ENCODE data around the gene BAZ1B. TPM values are rescaled to one million over a fixed set of nuclear protein-coding genes. Genes with fewer than 3 reads are reported as not detected.

The BAZ1B gene
- total and polyA plus RNA-seq, 2 of the 4 experiments (the other 2 are of a cell fraction): 20.2 to 45.0 TPM

GRCh38 chr7:73452999-73453635, 69.0 kb downstream of the BAZ1B start:
- CTCF ChIA-PET: interaction anchor here (0.9 kb wide), 1 partner anchor 127 kb away, joined by 3 read pairs; no protein-coding TSS in a partner anchor
- no peak overlapping the region for H3K4me3 ChIP-seq (ENCODE audit: insufficient read depth, low read depth, low read length)
- no peak overlapping the region for H2AK5ac ChIP-seq (ENCODE audit: low read depth, low read length)
- H3K36me3 ChIP-seq (ENCODE audit: control insufficient read depth, insufficient read depth, low read length): peaks cover 43% of the 10 kb centered on the region
- H2AFZ ChIP-seq (replicated peaks; ENCODE audit: low read length, poor library complexity): no peak overlapping the region
- no peak overlapping the region for H3K23ac ChIP-seq (ENCODE audit: low read depth, low read length)
- no peaks in the 10 kb centered on the region for H3K27me3 ChIP-seq (ENCODE audit: control insufficient read depth, insufficient read depth, low read length)
- peaks cover 17% of the 10 kb centered on the region for H3K4me1 ChIP-seq (ENCODE audit: control insufficient read depth, insufficient read depth, low read length)
- H3K18ac ChIP-seq (ENCODE audit: low read depth, low read length): no peak overlapping the region
- no peak overlapping the region for H4K5ac ChIP-seq (ENCODE audit: low read depth, low read length)
- TF ChIP-seq POLR2A (IDR thresholded peaks at IDR 0.05; ENCODE audit: low read depth, low read length) (no peak), NFE2L2 (IDR thresholded peaks at IDR 0.05; ENCODE audit: low read depth, low read length) (no peak), MAZ (IDR thresholded peaks at IDR 0.05; ENCODE audit: borderline replicate concordance, low read depth, low read length) (no peak), BHLHE40 (IDR thresholded peaks at IDR 0.05; ENCODE audit: low read depth, low read length) (no peak), ELK1 (IDR thresholded peaks at IDR 0.05; ENCODE audit: borderline replicate concordance, low read depth, low read length) (no peak), SMC3 (IDR thresholded peaks at IDR 0.05; ENCODE audit: low read depth, low read length) (no peak), RFX5 (IDR thresholded peaks at IDR 0.05; ENCODE audit: low read depth, low read length) (no peak), RCOR1 (IDR thresholded peaks at IDR 0.05; ENCODE audit: insufficient replicate concordance, low read length) (no peak), RAD21 (IDR thresholded peaks at IDR 0.05; ENCODE audit: low read length) (no peak), CHD1 (IDR thresholded peaks at IDR 0.05; ENCODE audit: low read depth, low read length) (no peak), FOS (IDR thresholded peaks at IDR 0.05; ENCODE audit: low read depth, low read length) (no peak)
- H3K9me1 ChIP-seq (ENCODE audit: insufficient read depth, low read length): no peaks in the 10 kb centered on the region
- no peak overlapping the region for H2BK15ac ChIP-seq (ENCODE audit: low read depth, low read length)
- H3K14ac ChIP-seq (replicated peaks; ENCODE audit: low read depth, low read length): no peak overlapping the region
- peak overlapping the region; percentile 26; the same call in 1 of the 2 replicates for H3K27ac ChIP-seq (ENCODE audit: insufficient read depth, low read length)
- WGBS, 2 experiments (ENCODE audit: extremely low coverage in 2 of 2, insufficient read length in 1 of 2): 10% methylated on average over 1 of the region's 2 CpGs; no CpG with 5 or more reads in 1 of the 2 experiments
- no peak overlapping the region for H2BK5ac ChIP-seq (ENCODE audit: low read depth, low read length, poor library complexity, severe bottlenecking)
- ATAC-seq (ENCODE audit: low read depth) (no peak), DNase-seq (no peak)
- no peak overlapping the region for H4K8ac ChIP-seq (ENCODE audit: low read depth in 2 of 2, low read length in 2 of 2)
- no peak overlapping the region for H2AK9ac ChIP-seq (replicated peaks; ENCODE audit: low read depth, low read length, poor library complexity)
- no peak overlapping the region for H3K9ac ChIP-seq (ENCODE audit: low read depth, low read length)
- H3K4ac ChIP-seq (ENCODE audit: low read depth, low read length): no peak overlapping the region
- H2BK120ac ChIP-seq (ENCODE audit: low read depth, low read length): no peak overlapping the region
- no peaks in the 10 kb centered on the region for H3K9me3 ChIP-seq (ENCODE audit: control insufficient read depth, insufficient read depth, low read length)
- no peak overlapping the region for H2BK20ac ChIP-seq (ENCODE audit: low read depth, low read length)
- peaks cover 9% of the 10 kb centered on the region; the same call in 1 of the 2 replicates for H4K20me1 ChIP-seq (ENCODE audit: insufficient read depth, low read length)
- no TSS peak for BruUV-seq (replicated peaks)
- no peak overlapping the region for H4K91ac ChIP-seq (ENCODE audit: insufficient read depth, low read depth, low read length)
- peaks cover 14 to 47% of the 10 kb centered on the region in 2 experiments for H3K79me1 ChIP-seq (ENCODE audit: low read depth in 1 of 2, low read length in 2 of 2)
- POLR2A ChIA-PET (ENCODE audit: unreplicated experiment): no interaction called here
- in situ Hi-C loops (cut with MboI; ENCODE audit: low sequenced_read_pairs) (no loop called here), dilution Hi-C loops (cut with HindIII; ENCODE audit: low sequenced_read_pairs, unreplicated experiment) (no loop called here), intact Hi-C loops (cut with micrococcal nuclease) (no loop called here)
- no peak overlapping the region for H3K56ac ChIP-seq (ENCODE audit: extremely low read depth, insufficient read depth, low read length)
- H3K4me2 ChIP-seq (ENCODE audit: low read depth, low read length): no peak overlapping the region
